Upper lobe of left lung (tissue), 6 donors: ENCODE measurements around the gene APC2. TPM values are rescaled to one million over a fixed set of nuclear protein-coding genes. Genes with fewer than 3 reads are reported as not detected.

Source experiments
- ATAC-seq, 2 donors: fragments of 200-7000 bp; cut with Tn5 transposase; one replicate each; pipeline ENCODE4 v1.9.1; 2022; ENCODE audit warnings: mild to moderate bottlenecking in 2 of 2, moderate library complexity in 2 of 2; ENCODE audit not compliant: low FRiP score in 2 of 2
- DNase-seq, 2 donors: peaks; one replicate each; pipeline ENCODE4 v3.0.0-alpha.2; 2019 to 2020
- H3K27ac ChIP-seq, 4 donors: fragments of 200-600 bp; sonication (generic); one replicate each; pipeline ENCODE4 v1.5.1; 2016 to 2019
- H3K27me3 ChIP-seq, 4 donors: fragments of 200-600 bp; sonication (generic); one replicate each; pipeline ENCODE4 v1.5.1; 2017 to 2019
- H3K36me3 ChIP-seq, 4 donors: fragments of 200-600 bp; sonication (generic); one replicate each; pipeline ENCODE4 v1.5.1; 2016 to 2019
- H3K4me1 ChIP-seq, 4 donors: fragments of 200-600 bp; sonication (generic); one replicate each; pipeline ENCODE4 v1.5.1; 2018 to 2019
- H3K4me3 ChIP-seq, 4 donors: fragments of 200-600 bp; sonication (generic); one replicate each; pipeline ENCODE4 v1.5.1; 2017 to 2019; ENCODE audit warnings: mild to moderate bottlenecking in 2 of 4, moderate library complexity in 1 of 4
- H3K9me3 ChIP-seq, 4 donors: fragments of 200-600 bp; sonication (generic); one replicate each; pipeline ENCODE4 v1.5.1; 2018 to 2019
- EP300 ChIP-seq, 4 donors: sonication (generic); formaldehyde crosslinking; IDR thresholded peaks; one replicate each; pipeline ENCODE4 v1.5.1; 2017; ENCODE audit warnings: antibody characterized with exemption in 4 of 4, control low read depth in 2 of 4
- POLR2A ChIP-seq, 4 donors: fragments of 450-650 bp; IDR thresholded peaks; one replicate each; pipeline ENCODE4 v1.5.1; 2016 to 2017; ENCODE audit warnings: antibody characterized with exemption in 4 of 4, mild to moderate bottlenecking in 2 of 4
- POLR2AphosphoS5 ChIP-seq, 2 donors: sonication (generic); formaldehyde crosslinking; IDR thresholded peaks; one replicate each; pipeline ENCODE4 v1.5.1; 2017; ENCODE audit warnings: antibody characterized with exemption in 2 of 2
- WGBS, 2 donors: methylation state at CpG; one replicate each; pipeline ENCODE4 v1.1.5; 2017 to 2018; 5-methylcytosine and 5-hydroxymethylcytosine counted together
- total RNA-seq, 6 donors: library from RNA; depleted of rRNA in 4 of 6; stranded (reverse); fragments of >200 nt in 4 of 6; gene quantifications; one replicate each; pipeline versions ENCODE4 v1.1.0 to v1.2.1, GENCODE V29; 2016 to 2021
- TF ChIP-seq, protein P1 (sequence below), 6 experiments: fragments of 450-650 bp in 4 of 6; fragments of 200-600 bp in 2 of 6; sonication (generic) in 2 of 6; IDR thresholded peaks; one replicate each; pipeline ENCODE4 v1.5.1; 2016 to 2019; ENCODE audit warnings: antibody characterized with exemption in 6 of 6
- donor health status: DM: no; HTN: no; CAD: no; lungs with moderate emphysema.
- donor health status: DM: no; HTN: yes; CAD: no; lungs with severe emphysema.

Gene APC2
- total RNA-seq, 6 donors from 2014 or later, result 0.06 to 1.0 (median 0.11) TPM; not detected in 1

DNA sequence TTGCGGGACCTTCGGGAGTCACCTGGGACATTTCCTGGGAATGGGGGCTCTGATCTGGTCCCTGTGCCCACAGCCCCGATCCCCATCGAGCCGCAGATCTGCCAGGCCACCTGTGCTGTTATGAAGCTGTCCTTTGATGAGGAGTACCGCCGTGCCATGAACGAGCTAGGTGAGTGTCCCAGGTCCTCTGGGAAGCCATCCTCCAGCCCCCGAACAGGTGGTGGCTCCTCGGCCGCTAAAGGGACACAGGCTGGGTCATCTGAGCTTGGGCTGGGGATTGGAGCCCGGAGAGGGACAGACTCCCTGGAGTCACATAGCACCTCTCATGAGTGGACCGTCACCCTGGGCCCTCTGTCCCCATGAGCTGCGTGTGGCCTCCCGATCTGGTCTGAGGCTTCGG lies 8.0 kb downstream of the APC2 start:
- TF ChIP-seq, protein P1, sequence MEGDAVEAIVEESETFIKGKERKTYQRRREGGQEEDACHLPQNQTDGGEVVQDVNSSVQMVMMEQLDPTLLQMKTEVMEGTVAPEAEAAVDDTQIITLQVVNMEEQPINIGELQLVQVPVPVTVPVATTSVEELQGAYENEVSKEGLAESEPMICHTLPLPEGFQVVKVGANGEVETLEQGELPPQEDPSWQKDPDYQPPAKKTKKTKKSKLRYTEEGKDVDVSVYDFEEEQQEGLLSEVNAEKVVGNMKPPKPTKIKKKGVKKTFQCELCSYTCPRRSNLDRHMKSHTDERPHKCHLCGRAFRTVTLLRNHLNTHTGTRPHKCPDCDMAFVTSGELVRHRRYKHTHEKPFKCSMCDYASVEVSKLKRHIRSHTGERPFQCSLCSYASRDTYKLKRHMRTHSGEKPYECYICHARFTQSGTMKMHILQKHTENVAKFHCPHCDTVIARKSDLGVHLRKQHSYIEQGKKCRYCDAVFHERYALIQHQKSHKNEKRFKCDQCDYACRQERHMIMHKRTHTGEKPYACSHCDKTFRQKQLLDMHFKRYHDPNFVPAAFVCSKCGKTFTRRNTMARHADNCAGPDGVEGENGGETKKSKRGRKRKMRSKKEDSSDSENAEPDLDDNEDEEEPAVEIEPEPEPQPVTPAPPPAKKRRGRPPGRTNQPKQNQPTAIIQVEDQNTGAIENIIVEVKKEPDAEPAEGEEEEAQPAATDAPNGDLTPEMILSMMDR (IDR thresholded peaks at IDR 0.05), result no peak
- TF ChIP-seq POLR2AphosphoS5 (IDR thresholded peaks at IDR 0.05) (no peak), EP300 (IDR thresholded peaks at IDR 0.05) (no peak), POLR2A (IDR thresholded peaks at IDR 0.05) (no peak)
- Histone ChIP-seq H3K4me1 (peaks cover 8 to 32% (median 21%) of the 10 kb centered on the region in 4 donors), H3K27ac (no peak overlapping the region), H3K4me3 (no peak overlapping the region), H3K36me3 (peaks cover 0 to 11% (median 4%) of the 10 kb centered on the region in 4 donors), H3K27me3 (peaks cover 3 to 39% (median 22%) of the 10 kb centered on the region in 4 donors), H3K9me3 (no peaks in the 10 kb centered on the region)
- WGBS, 2 donors, result 66 to 89% methylated on average over 3 to 7 of the region's 16 CpGs
- ATAC-seq (no peak), DNase-seq (peak in 1 of 2 donors; percentile 51)

DNA sequence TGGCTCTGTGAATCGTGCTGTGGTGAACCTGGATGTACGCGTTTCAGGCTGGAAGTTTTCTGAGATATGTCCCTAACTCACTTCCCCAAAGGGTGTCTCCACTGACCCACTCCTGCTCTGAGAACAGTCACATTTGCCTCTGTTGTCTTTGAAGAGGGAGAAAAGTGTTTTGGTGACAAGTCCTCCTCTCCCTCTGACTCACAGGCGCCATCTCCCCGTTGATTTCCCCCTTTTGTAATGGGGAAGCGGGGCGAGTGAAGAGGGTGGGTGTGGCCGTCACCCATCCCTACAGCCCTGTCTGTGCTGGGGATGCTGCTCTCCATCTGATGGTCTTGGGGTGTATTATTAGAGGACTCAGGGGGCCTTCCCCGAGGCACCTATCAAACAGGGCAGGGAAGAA lies 9.6 kb downstream of the APC2 start:
- H3K36me3 ChIP-seq, result peaks cover 0 to 11% (median 4%) of the 10 kb centered on the region in 4 donors
- DNase-seq (no peak), ATAC-seq (no peak)
- TF ChIP-seq, protein P1 (IDR thresholded peaks at IDR 0.05), result no peak
- TF ChIP-seq POLR2A (IDR thresholded peaks at IDR 0.05) (no peak), POLR2AphosphoS5 (IDR thresholded peaks at IDR 0.05) (no peak), EP300 (IDR thresholded peaks at IDR 0.05) (no peak)
- no peak overlapping the region for H3K4me3 ChIP-seq
- WGBS, 2 donors, result 60 to 80% methylated on average over 8 to 9 of the region's 9 CpGs
- H3K9me3 ChIP-seq, result no peaks in the 10 kb centered on the region
- peaks cover 8 to 25% (median 16%) of the 10 kb centered on the region in 4 donors for H3K4me1 ChIP-seq
- H3K27me3 ChIP-seq, result peaks cover 3 to 30% (median 18%) of the 10 kb centered on the region in 4 donors
- H3K27ac ChIP-seq, result no peak overlapping the region

DNA sequence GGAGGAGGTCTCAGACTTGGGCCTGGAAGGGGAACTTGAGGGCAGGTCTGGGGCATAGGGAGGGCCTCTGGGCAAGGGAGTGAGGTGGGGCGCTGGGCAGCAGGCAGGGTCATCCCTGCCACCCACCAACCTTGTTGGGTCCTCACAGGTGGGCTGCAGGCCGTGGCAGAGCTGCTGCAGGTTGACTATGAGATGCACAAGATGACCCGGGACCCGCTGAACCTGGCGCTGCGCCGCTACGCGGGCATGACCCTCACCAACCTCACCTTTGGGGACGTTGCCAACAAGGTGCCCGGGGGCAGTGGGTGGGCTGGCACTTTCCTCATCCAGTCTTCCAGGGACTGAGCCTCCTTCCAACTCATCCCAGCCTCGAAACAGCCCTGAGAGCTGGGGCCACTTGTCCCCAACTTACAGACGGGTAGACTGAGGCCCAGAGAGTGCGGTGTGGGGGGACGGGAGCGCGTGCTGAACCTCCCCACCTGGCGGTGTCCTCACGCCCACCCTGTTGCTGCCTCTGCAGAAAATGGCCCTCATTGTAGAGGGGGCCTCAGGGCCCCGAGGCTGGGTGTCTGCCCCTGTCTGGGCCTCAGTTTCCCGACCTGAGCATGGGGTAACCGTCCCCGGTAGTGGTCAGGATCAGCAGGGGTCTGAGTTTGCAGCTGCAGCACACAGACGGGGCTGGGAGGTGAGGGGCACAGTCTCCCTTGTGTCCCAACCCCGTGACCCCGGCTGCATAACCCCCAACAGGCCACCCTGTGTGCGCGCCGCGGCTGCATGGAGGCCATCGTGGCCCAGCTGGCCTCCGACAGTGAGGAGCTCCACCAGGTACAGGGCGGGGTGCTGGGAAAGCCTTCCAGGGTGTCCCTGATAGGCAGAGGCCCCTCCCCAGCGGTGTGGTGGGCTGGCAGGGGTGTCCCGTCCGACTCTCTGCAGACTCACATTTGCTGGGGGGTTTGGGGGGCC lies 10.4 kb downstream of the APC2 start:
- Histone ChIP-seq H3K27me3 (peaks cover 3 to 29% (median 17%) of the 10 kb centered on the region in 4 donors), H3K9me3 (no peaks in the 10 kb centered on the region), H3K27ac (no peak overlapping the region), H3K4me1 (peaks cover 4 to 25% (median 14%) of the 10 kb centered on the region in 4 donors), H3K4me3 (no peak overlapping the region), H3K36me3 (peaks cover 0 to 11% (median 4%) of the 10 kb centered on the region in 4 donors)
- ATAC-seq (no peak), DNase-seq (peak in 1 of 2 donors; percentile 81)
- TF ChIP-seq EP300 (IDR thresholded peaks at IDR 0.05) (no peak), POLR2A (IDR thresholded peaks at IDR 0.05) (no peak), POLR2AphosphoS5 (IDR thresholded peaks at IDR 0.05) (no peak)
- TF ChIP-seq, protein P1 (IDR thresholded peaks at IDR 0.05), result no peak
- 94 to 98% methylated on average over 10 to 34 of the region's 36 CpGs for WGBS, 2 donors

DNA sequence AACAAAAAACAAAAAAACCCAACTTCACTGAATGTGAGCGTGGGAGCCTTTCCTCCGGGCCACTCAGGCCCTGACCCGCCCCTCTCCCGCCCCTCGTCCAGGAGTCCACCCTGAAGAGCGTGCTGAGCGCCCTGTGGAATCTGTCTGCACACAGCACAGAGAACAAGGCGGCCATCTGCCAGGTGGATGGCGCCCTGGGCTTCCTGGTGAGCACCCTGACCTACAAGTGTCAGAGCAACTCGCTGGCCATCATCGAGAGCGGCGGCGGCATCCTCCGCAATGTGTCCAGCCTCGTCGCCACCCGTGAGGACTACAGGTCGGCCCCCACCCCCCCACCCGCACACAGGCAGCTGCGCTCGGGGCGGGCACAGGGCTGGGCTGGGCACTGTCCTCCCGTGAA lies 11.9 kb downstream of the APC2 start:
- TF ChIP-seq, protein P1 (IDR thresholded peaks at IDR 0.05), result no peak
- TF ChIP-seq POLR2A (IDR thresholded peaks at IDR 0.05), result no peak
- no peak for TF ChIP-seq POLR2AphosphoS5 (IDR thresholded peaks at IDR 0.05)
- TF ChIP-seq EP300 (IDR thresholded peaks at IDR 0.05), result no peak
- ATAC-seq (no peak), DNase-seq (peak in 1 of 2 donors; percentile 81)
- no peak overlapping the region for H3K4me3 ChIP-seq
- 93% methylated on average over 23 to 24 of the region's 24 CpGs for WGBS, 2 donors
- peaks cover 13 to 25% (median 18%) of the 10 kb centered on the region in 4 donors for H3K4me1 ChIP-seq
- H3K27ac ChIP-seq, result no peak overlapping the region
- H3K36me3 ChIP-seq, result peaks cover 0 to 11% (median 4%) of the 10 kb centered on the region in 4 donors
- H3K27me3 ChIP-seq, result peaks cover 0 to 29% (median 18%) of the 10 kb centered on the region in 4 donors
- H3K9me3 ChIP-seq, result no peaks in the 10 kb centered on the region
